HepG2 (cell line): Measurements from ENCODE around the gene UQCRC1. TPM values are rescaled to one million over a fixed set of nuclear protein-coding genes. Genes with fewer than 3 reads are reported as not detected.
A peak's percentile ranks its signal among the peaks of the same experiment; 100 is the strongest.

Experiments used
- CBX5 ChIP-seq: sonication (generic); formaldehyde crosslinking; IDR thresholded peaks from 2 replicates; pipeline ENCODE4 v1.4.0; 2020; ENCODE audit warnings: missing genetic modification reagents, borderline replicate concordance
- DRAP1 ChIP-seq: IDR thresholded peaks from 2 replicates; pipeline ENCODE4 v1.6.1; 2016; ENCODE audit warnings: missing genetic modification reagents, missing compliant biosample characterization
- FIP1L1 ChIP-seq: fragments of 200-400 bp; formaldehyde crosslinking; IDR thresholded peaks from 2 replicates; pipeline ENCODE4 v1.6.1; 2018; ENCODE audit warnings: low read depth, mild to moderate bottlenecking, low read length, moderate library complexity, borderline replicate concordance; ENCODE audit not compliant: insufficient read depth
- IKZF4 ChIP-seq: sonication (generic); formaldehyde crosslinking; IDR thresholded peaks from 2 replicates; pipeline ENCODE4 v1.5.1; 2020; ENCODE audit warnings: borderline replicate concordance, mild to moderate bottlenecking, low read depth, missing genetic modification reagents; ENCODE audit errors: not compliant biosample characterization
- KDM5B ChIP-seq: sonication (generic); formaldehyde crosslinking; IDR thresholded peaks from 2 replicates; pipeline ENCODE4 v1.4.0; 2020; ENCODE audit warnings: missing genetic modification reagents, mild to moderate bottlenecking, borderline replicate concordance
- KLF9 ChIP-seq: IDR thresholded peaks from 2 replicates; pipeline ENCODE4 v1.6.1; 2016; ENCODE audit warnings: low read depth
- MNT ChIP-seq: fragments of 450-650 bp; IDR thresholded peaks from 2 replicates; pipeline ENCODE4 v1.6.1; 2016
- MTA1 ChIP-seq: sonication (generic); formaldehyde crosslinking; IDR thresholded peaks from 2 replicates; pipeline ENCODE4 v1.4.0; 2020; ENCODE audit warnings: missing genetic modification reagents, mild to moderate bottlenecking, borderline replicate concordance
- NCOA5 ChIP-seq: sonication (generic); formaldehyde crosslinking; IDR thresholded peaks from 2 replicates; pipeline ENCODE4 v1.4.0; 2020; ENCODE audit warnings: missing genetic modification reagents
- NR2F1 ChIP-seq, 2 experiments: fragments of 450-650 bp in 1 of 2; formaldehyde crosslinking in 1 of 2; IDR thresholded peaks; 2 replicates each; pipeline versions ENCODE4 v1.5.0 to v1.6.1; 2016 to 2020; ENCODE audit warnings: mild to moderate bottlenecking in 1 of 2, missing compliant biosample characterization in 1 of 2, missing genetic modification reagents in 1 of 2, moderate library complexity in 1 of 2
- PLSCR1 ChIP-seq: sonication (generic); formaldehyde crosslinking; IDR thresholded peaks from 2 replicates; pipeline ENCODE4 v1.5.0; 2020; ENCODE audit warnings: missing genetic modification reagents, mild to moderate bottlenecking, borderline replicate concordance
- POLR2A ChIP-seq, 2 experiments: IDR thresholded peaks; 2 replicates each; pipeline ENCODE4 v1.6.1; 2011; ENCODE audit warnings: low read depth in 2 of 2, low read length in 2 of 2, mild to moderate bottlenecking in 1 of 2, moderate library complexity in 1 of 2; ENCODE audit not compliant: insufficient read depth in 1 of 2
- SAP130 ChIP-seq: IDR thresholded peaks from 2 replicates; pipeline ENCODE4 v1.6.1; 2016; ENCODE audit warnings: low read depth
- SSRP1 ChIP-seq: IDR thresholded peaks from 2 replicates; pipeline ENCODE4 v1.6.1; 2016; ENCODE audit warnings: control low read depth
- THAP11 ChIP-seq: IDR thresholded peaks from 2 replicates; pipeline ENCODE4 v1.6.1; 2016; ENCODE audit warnings: missing biosample characterization, missing genetic modification reagents
- ZBTB46 ChIP-seq: sonication (generic); formaldehyde crosslinking; IDR thresholded peaks from 2 replicates; pipeline ENCODE4 v1.4.0; 2020; ENCODE audit warnings: mild to moderate bottlenecking, missing genetic modification reagents, borderline replicate concordance
- ZNF296 ChIP-seq: sonication (generic); formaldehyde crosslinking; conservative IDR thresholded peaks from 2 replicates; pipeline ENCODE4 v1.5.0; 2020; ENCODE audit warnings: mild to moderate bottlenecking, missing genetic modification reagents
- ZNF441 ChIP-seq: sonication (generic); formaldehyde crosslinking; IDR thresholded peaks from 2 replicates; pipeline ENCODE4 v1.7.0; 2021; ENCODE audit warnings: missing genetic modification reagents, borderline replicate concordance
- ZNF446 ChIP-seq: sonication (generic); formaldehyde crosslinking; IDR thresholded peaks from 2 replicates; pipeline ENCODE4 v1.5.0; 2020; ENCODE audit warnings: mild to moderate bottlenecking, missing genetic modification reagents
- ZNF569 ChIP-seq: sonication (generic); formaldehyde crosslinking; IDR thresholded peaks from 2 replicates; pipeline ENCODE4 v1.5.0; 2020; ENCODE audit warnings: mild to moderate bottlenecking, missing genetic modification reagents, moderate library complexity, borderline replicate concordance
- ZNF790 ChIP-seq: sonication (generic); formaldehyde crosslinking; IDR thresholded peaks from 2 replicates; pipeline ENCODE4 v1.8.0; 2022; ENCODE audit warnings: missing genetic modification reagents, mild to moderate bottlenecking, borderline replicate concordance
- polyA plus RNA-seq, 8 experiments: library from polyadenylated mRNA; depleted of rRNA in 3 of 8; stranded (reverse) in 7 of 8; unstranded in 1 of 8; fragments of >200 nt; fragmentation: Illumina TruSeq in 4 of 8; extraction: Trizol in 4 of 8; gene quantifications; 2 replicates each; pipeline versions ENCODE4 v1.2.1 to v1.2.3, GENCODE V29; 2011 to 2016; ENCODE audit warnings: low read depth in 4 of 8, missing spikeins in 1 of 8, mixed read lengths in 1 of 8; ENCODE audit not compliant: insufficient read depth in 1 of 8
- total RNA-seq, 5 experiments: library from RNA; depleted of rRNA; stranded (reverse); fragments of >200 nt; fragmentation: Illumina TruSeq; extraction: Trizol; gene quantifications; 2 replicates each; pipeline ENCODE4 v1.2.3, GENCODE V29; 2016; ENCODE audit warnings: low read depth in 1 of 5
- TF ChIP-seq, protein P1 (sequence below): sonication (generic); formaldehyde crosslinking; IDR thresholded peaks from 2 replicates; pipeline ENCODE4 v1.4.0; 2020; ENCODE audit warnings: mild to moderate bottlenecking, missing genetic modification reagents
- TF ChIP-seq, protein P2 (sequence below): sonication (generic); formaldehyde crosslinking; IDR thresholded peaks from 2 replicates; pipeline ENCODE4 v1.8.1; 2023; ENCODE audit warnings: missing genetic modification reagents, inconsistent platforms, borderline replicate concordance

Gene UQCRC1
- total and polyA plus RNA-seq, 2 of the 13 experiments (the other 11 are each of a cell fraction or from before 2014, with no cell fraction given), result 316 to 680 TPM

DNA sequence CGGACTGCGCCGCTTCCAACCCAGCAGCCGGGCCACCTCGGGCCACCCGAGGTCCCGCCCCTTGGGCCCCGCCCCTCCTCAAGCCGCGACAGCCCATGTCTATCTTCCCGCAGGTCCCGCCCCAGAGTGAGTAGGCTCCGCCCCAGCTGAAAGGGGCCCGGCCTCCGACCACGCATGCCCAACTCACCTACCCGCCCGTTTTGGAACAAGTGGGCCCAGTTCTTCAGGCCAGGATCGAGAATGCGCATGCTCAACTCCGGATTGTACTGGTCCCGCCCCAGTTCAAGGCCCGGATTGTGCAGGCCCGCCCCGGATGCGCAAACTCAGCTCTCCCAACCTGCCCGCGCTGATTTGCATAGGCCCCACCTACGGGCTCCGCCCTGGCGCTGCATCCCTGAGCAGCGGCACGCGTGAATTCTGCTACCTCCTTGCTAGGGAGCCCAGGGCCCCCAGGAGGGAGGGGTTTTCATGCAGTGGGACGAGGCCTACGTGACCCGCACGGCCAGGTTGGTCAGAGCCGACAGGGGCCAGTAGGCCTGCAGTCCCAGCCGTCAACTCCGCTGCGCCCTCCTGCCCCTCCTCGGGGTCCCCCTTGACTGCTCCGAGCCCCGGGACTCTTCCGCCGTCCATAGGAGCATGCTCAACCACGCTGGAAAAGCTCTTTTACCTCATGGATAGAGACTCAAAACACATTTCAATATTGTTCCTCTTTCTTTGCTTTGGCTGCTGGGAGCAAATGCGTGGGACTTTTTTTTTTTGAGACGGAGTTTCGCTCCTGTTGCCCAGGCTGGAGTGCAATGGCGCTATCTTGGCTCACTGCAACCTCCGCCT lies 52.4 kb downstream of the UQCRC1 start, which contains the start of gene PFKFB4 (continued):
- TF ChIP-seq PLSCR1 (no peak), MTA1 (CRISPR knock-in tag) (peak; percentile 50; the same call in 1 of the 2 replicates), DRAP1 (peak; percentile 87), FIP1L1 (0 out of 2 replicates have a peak, but pooled peaks have one; percentile 66), SSRP1 (no peak), IKZF4 (CRISPR knock-in tag) (no peak), NCOA5 (CRISPR knock-in tag) (no peak), ZNF790 (no peak), KDM5B (CRISPR knock-in tag) (0 out of 2 replicates have a peak, but pooled peaks have one; percentile 29), KLF9 (CRISPR knock-in tag) (no peak), ZNF569 (no peak), ZBTB46 (CRISPR knock-in tag) (no peak), MNT (no peak), CBX5 (CRISPR knock-in tag) (no peak), ZNF446 (CRISPR knock-in tag) (no peak), ZNF296 (CRISPR knock-in tag) (peak; percentile 40; the same call in 1 of the 2 replicates), NR2F1 (CRISPR knock-in tag; IDR thresholded peaks at IDR 0.05) (peak in 1 of 2 experiments; percentile 46; a peak in 1 of 4 replicates), SAP130 (CRISPR knock-in tag) (peak; percentile 82), ZNF441 (no peak; the same call in 1 of the 2 replicates), THAP11 (CRISPR knock-in tag) (peak; percentile 73), POLR2A (IDR thresholded peaks at IDR 0.05; ENCODE audit: insufficient read depth in 1 of 2, low read depth in 2 of 2, low read length in 2 of 2) (peak in 1 of 2 experiments; percentile 28; a peak in 2 of 4 replicates)
- TF ChIP-seq, protein P1, sequence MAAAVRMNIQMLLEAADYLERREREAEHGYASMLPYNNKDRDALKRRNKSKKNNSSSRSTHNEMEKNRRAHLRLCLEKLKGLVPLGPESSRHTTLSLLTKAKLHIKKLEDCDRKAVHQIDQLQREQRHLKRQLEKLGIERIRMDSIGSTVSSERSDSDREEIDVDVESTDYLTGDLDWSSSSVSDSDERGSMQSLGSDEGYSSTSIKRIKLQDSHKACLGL (CRISPR knock-in tag), result 0 out of 2 replicates have a peak, but pooled peaks have one; percentile 33
- TF ChIP-seq, protein P2, sequence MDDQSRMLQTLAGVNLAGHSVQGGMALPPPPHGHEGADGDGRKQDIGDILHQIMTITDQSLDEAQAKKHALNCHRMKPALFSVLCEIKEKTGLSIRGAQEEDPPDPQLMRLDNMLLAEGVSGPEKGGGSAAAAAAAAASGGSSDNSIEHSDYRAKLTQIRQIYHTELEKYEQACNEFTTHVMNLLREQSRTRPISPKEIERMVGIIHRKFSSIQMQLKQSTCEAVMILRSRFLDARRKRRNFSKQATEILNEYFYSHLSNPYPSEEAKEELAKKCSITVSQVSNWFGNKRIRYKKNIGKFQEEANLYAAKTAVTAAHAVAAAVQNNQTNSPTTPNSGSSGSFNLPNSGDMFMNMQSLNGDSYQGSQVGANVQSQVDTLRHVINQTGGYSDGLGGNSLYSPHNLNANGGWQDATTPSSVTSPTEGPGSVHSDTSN, result no peak
